WTC11 (cell line): ENCODE measurements around the gene TTC21A. TPM values are rescaled to one million over a fixed set of nuclear protein-coding genes. Genes with fewer than 3 reads are reported as not detected.

Source experiments
- ATAC-seq: fragments of 200-7000 bp; cut with Tn5 transposase; 2 replicates; pipeline ENCODE4 v1.10.0; 2021; ENCODE audit warnings: mild to moderate bottlenecking, moderate library complexity
- CTCF ChIA-PET: fragments of 300-600 bp; sonication (Branson Sonifier 250); formaldehyde crosslinking; loops from one replicate; lab custom pipeline; 2021; ENCODE audit warnings: antibody characterized with exemption; lab: Charles Lee
- POLR2A ChIA-PET: fragments of 350-600 bp; sonication (Branson Sonifier 250); formaldehyde crosslinking; loops from one replicate; lab custom pipeline; 2021; ENCODE audit warnings: antibody characterized with exemption; lab: Charles Lee
- DNase-seq: peaks from one replicate; pipeline ENCODE4 v3.0.0; 2021; ENCODE audit warnings: low spot score
- H3K27ac Mint-ChIP-seq: 2 replicates; pipeline ENCODE4 v1.8.0; 2021; ENCODE audit warnings: mixed read lengths
- H3K27me3 Mint-ChIP-seq: 2 replicates; pipeline ENCODE4 v1.8.0; 2021; ENCODE audit warnings: low read depth, mild to moderate bottlenecking, moderate library complexity, mixed read lengths
- H3K36me3 Mint-ChIP-seq: 2 replicates; pipeline ENCODE4 v1.8.0; 2021; ENCODE audit warnings: mixed read lengths
- H3K4me1 Mint-ChIP-seq: 2 replicates; pipeline ENCODE4 v1.8.0; 2022; ENCODE audit warnings: mixed read lengths
- H3K4me3 Mint-ChIP-seq: 2 replicates; pipeline ENCODE4 v1.8.0; 2021; ENCODE audit warnings: mild to moderate bottlenecking, moderate library complexity, mixed read lengths
- H3K9me3 Mint-ChIP-seq: 2 replicates; pipeline ENCODE4 v1.8.0; 2021; ENCODE audit warnings: mixed read lengths
- ATF1 ChIP-seq: sonication (generic); formaldehyde crosslinking; IDR thresholded peaks from 2 replicates; pipeline ENCODE4 v1.8.1; 2023; ENCODE audit warnings: mild to moderate bottlenecking, moderate library complexity, missing genetic modification reagents
- ELF4 ChIP-seq: sonication (generic); formaldehyde crosslinking; IDR thresholded peaks from 2 replicates; pipeline ENCODE4 v1.8.1; 2022; ENCODE audit warnings: low read depth, mild to moderate bottlenecking, moderate library complexity, missing genetic modification reagents
- MAX ChIP-seq: sonication (generic); formaldehyde crosslinking; IDR thresholded peaks from 2 replicates; pipeline ENCODE4 v1.8.0; 2022; ENCODE audit warnings: mild to moderate bottlenecking, missing genetic modification reagents
- ZNF317 ChIP-seq: sonication (generic); formaldehyde crosslinking; IDR thresholded peaks from 2 replicates; pipeline ENCODE4 v1.8.1; 2023; ENCODE audit warnings: low read depth, mild to moderate bottlenecking, moderate library complexity, missing genetic modification reagents, borderline replicate concordance
- ZSCAN18 ChIP-seq: fragments of 250-450 bp; sonication (Bioruptor Pico); IDR thresholded peaks from 2 replicates; pipeline ENCODE4 v2.1.2; 2022; ENCODE audit warnings: mild to moderate bottlenecking, moderate library complexity
- microRNA-seq: library from miRNA; unstranded; fragments of <30 nt; microRNA quantifications from one replicate; pipeline ENCODE4 v1.2.0, GENCODE V29; 2022; ENCODE audit warnings: borderline number of aligned reads
- total RNA-seq: library from RNA; stranded (reverse); gene quantifications from 3 replicates; pipeline ENCODE4 v1.2.3, GENCODE V29; 2021
- TF ChIP-seq, protein P1 (sequence below): sonication (generic); formaldehyde crosslinking; IDR thresholded peaks from 2 replicates; pipeline ENCODE4 v1.8.1; 2023; ENCODE audit warnings: mild to moderate bottlenecking, missing genetic modification reagents, moderate library complexity
- TF ChIP-seq, protein P2 (sequence below): sonication (generic); formaldehyde crosslinking; IDR thresholded peaks from 2 replicates; pipeline ENCODE4 v1.8.0; 2022; ENCODE audit warnings: missing genetic modification reagents
- TF ChIP-seq, protein P3 (sequence below): sonication (generic); formaldehyde crosslinking; IDR thresholded peaks from 2 replicates; pipeline ENCODE4 v1.8.0; 2022; ENCODE audit warnings: mild to moderate bottlenecking, missing genetic modification reagents

TTC21A gene
- total RNA-seq, 1 experiment from 2014 or later: 3.8 TPM

DNA sequence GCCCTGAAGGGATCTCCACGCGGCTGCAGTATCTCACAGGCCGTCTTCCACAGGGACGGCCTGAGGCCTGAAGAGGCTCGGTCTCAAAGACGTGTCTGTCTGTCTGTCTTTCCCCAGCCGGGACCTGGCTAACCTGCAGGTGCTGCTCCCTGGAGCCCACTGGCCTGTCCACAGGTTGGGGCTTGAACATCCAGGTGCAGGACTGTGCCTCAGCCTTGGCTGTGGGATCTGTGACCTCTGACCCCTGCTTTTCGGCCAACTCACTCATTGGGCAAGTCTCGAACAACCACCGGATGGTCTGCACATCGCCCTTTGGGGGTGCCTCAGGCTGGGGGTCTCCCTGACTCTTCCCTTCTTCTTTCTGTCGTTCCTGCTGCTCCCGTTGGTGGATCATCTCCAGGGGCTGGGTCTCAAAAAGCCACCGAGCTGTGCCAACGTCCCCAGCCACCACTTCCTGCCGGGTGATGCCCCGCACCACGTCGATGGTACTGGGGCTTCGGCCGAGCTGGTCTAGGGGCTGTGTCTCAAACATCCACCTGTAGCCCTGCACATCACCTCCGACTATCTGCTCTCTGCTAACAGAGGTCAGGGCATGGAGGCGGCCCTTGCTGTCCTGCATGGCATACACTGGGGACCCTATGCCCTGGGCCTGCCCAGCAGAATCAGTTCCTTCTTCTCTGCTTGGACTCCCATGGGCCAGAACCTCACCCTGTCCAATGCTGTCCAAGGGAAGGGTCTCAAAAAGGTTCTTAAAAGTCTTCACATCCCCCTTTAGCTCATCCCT, 80.1 kb downstream of the TTC21A start:
- no peak overlapping the region; the same call in 1 of the 2 replicates for H3K27ac Mint-ChIP-seq
- ChIA-PET POLR2A (interaction anchor here (1.1 to 1.2 kb wide), 2 partner anchors 10 to 61 kb away, joined by 3 to 4 read pairs; no protein-coding TSS in a partner anchor), CTCF (interaction anchor here (1.6 to 7.4 kb wide), 4 partner anchors 10 to 104 kb away, joined by 6 to 72 read pairs (median 30); no protein-coding TSS in a partner anchor)

More for the DNA sequence above, 80.1 kb downstream of the TTC21A start:
- H3K36me3 Mint-ChIP-seq: no peaks in the 10 kb centered on the region
- DNase-seq: no peak
- no peaks in the 10 kb centered on the region for H3K9me3 Mint-ChIP-seq
- H3K4me3 Mint-ChIP-seq: no peak overlapping the region
- peaks cover 6% of the 10 kb centered on the region; the same call in 1 of the 2 replicates for H3K4me1 Mint-ChIP-seq
- no peak for ATAC-seq
- H3K27me3 Mint-ChIP-seq: no peaks in the 10 kb centered on the region; the same call in 1 of the 2 replicates
- TF ChIP-seq, protein P1, sequence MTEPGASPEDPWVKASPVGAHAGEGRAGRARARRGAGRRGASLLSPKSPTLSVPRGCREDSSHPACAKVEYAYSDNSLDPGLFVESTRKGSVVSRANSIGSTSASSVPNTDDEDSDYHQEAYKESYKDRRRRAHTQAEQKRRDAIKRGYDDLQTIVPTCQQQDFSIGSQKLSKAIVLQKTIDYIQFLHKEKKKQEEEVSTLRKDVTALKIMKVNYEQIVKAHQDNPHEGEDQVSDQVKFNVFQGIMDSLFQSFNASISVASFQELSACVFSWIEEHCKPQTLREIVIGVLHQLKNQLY: no peak
- TF ChIP-seq ZNF317 (CRISPR knock-in tag) (no peak), ZSCAN18 (no peak), ELF4 (CRISPR knock-in tag) (no peak), MAX (no peak), ATF1 (CRISPR knock-in tag) (no peak)
- TF ChIP-seq, protein P2, sequence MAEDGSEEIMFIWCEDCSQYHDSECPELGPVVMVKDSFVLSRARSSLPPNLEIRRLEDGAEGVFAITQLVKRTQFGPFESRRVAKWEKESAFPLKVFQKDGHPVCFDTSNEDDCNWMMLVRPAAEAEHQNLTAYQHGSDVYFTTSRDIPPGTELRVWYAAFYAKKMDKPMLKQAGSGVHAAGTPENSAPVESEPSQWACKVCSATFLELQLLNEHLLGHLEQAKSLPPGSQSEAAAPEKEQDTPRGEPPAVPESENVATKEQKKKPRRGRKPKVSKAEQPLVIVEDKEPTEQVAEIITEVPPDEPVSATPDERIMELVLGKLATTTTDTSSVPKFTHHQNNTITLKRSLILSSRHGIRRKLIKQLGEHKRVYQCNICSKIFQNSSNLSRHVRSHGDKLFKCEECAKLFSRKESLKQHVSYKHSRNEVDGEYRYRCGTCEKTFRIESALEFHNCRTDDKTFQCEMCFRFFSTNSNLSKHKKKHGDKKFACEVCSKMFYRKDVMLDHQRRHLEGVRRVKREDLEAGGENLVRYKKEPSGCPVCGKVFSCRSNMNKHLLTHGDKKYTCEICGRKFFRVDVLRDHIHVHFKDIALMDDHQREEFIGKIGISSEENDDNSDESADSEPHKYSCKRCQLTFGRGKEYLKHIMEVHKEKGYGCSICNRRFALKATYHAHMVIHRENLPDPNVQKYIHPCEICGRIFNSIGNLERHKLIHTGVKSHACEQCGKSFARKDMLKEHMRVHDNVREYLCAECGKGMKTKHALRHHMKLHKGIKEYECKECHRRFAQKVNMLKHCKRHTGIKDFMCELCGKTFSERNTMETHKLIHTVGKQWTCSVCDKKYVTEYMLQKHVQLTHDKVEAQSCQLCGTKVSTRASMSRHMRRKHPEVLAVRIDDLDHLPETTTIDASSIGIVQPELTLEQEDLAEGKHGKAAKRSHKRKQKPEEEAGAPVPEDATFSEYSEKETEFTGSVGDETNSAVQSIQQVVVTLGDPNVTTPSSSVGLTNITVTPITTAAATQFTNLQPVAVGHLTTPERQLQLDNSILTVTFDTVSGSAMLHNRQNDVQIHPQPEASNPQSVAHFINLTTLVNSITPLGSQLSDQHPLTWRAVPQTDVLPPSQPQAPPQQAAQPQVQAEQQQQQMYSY (CRISPR knock-in tag): no peak
- TF ChIP-seq, protein P3, sequence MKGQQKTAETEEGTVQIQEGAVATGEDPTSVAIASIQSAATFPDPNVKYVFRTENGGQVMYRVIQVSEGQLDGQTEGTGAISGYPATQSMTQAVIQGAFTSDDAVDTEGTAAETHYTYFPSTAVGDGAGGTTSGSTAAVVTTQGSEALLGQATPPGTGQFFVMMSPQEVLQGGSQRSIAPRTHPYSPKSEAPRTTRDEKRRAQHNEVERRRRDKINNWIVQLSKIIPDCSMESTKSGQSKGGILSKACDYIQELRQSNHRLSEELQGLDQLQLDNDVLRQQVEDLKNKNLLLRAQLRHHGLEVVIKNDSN (CRISPR knock-in tag): no peak

Small RNAs within 50 kb of the gene (microRNA-seq; reads per million reads assigned to microRNA genes)
- 2.4 reads per million for gene MIR6822

Other genes with a start within 250 kb of the TTC21A start
- 0.13 to 0.27 TPM (median 0.25 TPM) in 3 replicates for gene SCN11A, start 55.7 kb upstream of the TTC21A start, total RNA-seq
- 35.5 to 40.9 TPM (median 40.9 TPM) in 3 replicates for gene WDR48, start 55.7 kb upstream of the TTC21A start, total RNA-seq
- gene GORASP1, start 53 bp upstream of the TTC21A start, total RNA-seq: 44.6 to 50.7 TPM (median 47.4 TPM) in 3 replicates
- 8.0 to 8.7 TPM (median 8.5 TPM) in 3 replicates for gene CSRNP1, start 45.9 kb downstream of the TTC21A start, total RNA-seq
- gene XIRP1, start 84.9 kb downstream of the TTC21A start, total RNA-seq: not detected in 3 replicates
- gene CX3CR1, start 172.4 kb downstream of the TTC21A start, total RNA-seq: 0.07 to 0.37 TPM (median 0.11 TPM) in 3 replicates
- gene CCR8, start 222.0 kb downstream of the TTC21A start, total RNA-seq: 0.33 TPM in 1 of 3 replicates, not detected in the others